Midbrain (tissue), 1 donor: ENCODE results near the gene ZCCHC14.
"Not testable (repeated sequence)": the region's sequence is repeated elsewhere in the genome, so short reads cannot be mapped to it uniquely, and the experiment has no call there.

Experiments
- DNase-seq: peaks from one replicate; lab custom pipeline; 2025; lab: John Stamatoyannopoulos, UW

The ZCCHC14 gene

GRCh38 chr16:87382023-87382785 is 110.6 kb downstream of the ZCCHC14 start:
- no peak for DNase-seq

DNA sequence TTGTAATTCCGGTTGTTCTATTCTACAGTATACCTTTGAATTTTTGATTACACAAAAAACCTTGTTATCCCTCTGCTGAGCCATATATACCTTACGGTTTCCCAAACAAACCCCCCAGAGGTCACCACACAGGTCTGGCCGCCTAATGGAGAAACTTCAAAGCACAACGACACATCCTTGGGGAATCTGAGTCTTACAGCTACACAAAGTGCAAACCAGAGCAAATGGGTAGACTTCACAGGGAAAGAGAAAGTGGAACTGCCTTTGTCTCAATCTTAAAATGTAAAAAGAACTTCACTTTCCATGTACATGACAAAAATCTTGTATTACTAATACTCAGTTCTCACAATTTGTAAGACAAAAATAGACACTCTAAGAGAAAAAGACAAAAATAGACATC is 111.9 kb downstream of the ZCCHC14 start:
- DNase-seq: no peak

GRCh38 chr16:87380403-87380802 is 112.4 kb downstream of the ZCCHC14 start:
- DNase-seq: no peak

DNA sequence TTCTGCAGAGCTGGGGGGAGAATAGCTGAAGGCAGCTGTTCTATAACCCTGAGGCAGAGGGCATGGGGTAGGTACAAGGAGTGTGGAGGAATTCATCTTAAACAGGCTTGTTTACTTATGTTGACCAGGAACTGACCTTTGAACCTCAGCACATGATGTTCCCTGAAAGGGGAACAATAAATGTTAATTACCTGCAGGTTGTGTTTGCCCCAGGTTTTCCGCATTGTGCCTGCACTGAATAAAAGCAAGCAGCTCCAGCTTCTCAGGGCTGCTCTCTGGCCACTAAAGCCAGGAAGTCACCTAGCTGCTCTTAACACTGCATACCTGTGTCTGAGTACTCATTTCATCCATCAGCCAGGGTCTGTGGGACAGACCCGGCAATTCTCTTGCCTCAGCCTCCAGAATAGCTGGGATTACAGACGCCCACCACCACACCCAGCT is 113.5 kb downstream of the ZCCHC14 start:
- not testable (repeated sequence) for DNase-seq

DNA sequence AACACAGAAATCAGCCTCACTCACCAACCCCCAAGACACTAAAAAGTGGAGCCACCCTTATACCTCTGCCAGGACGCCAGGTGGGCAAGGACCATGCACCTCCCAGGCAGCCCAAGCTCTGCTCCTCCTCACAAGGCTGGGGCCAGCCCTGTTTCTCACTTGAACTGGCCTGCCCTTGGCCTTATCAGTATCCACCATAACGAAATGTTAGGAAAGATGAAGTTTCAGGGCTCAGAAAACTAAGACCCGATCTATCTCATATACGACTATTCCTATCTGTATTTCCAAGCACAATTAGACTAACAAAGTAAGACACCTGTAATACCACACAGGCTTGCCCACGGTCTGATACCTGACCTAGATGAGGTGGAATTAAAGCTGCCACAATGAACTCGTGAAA is 116.2 kb downstream of the ZCCHC14 start:
- DNase-seq: no peak

- no peak for DNase-seq
Measured at GRCh38 chr16:87375426-87376135, 117.2 kb downstream of the ZCCHC14 start.

DNA sequence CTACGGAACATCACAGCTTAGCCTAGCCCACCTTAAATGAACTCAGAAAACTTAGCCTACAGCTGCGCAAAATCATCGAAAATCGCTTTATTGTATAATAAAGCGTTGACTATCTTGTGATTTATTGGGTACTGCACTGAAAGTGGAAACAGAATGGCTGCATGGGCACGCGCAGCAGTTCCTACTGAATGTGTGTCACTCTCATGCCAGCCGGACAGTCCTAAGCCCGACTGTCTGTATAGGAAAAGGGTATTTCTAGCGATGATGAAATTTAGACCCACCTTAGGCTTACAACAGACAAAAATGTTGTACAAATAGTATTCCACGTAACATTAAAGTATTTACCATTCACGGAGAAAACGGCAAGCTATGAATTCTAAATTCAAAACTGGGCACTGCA is 118.5 kb downstream of the ZCCHC14 start:
- no peak for DNase-seq

GRCh38 chr16:87372305-87372704 is 120.5 kb downstream of the ZCCHC14 start:
- DNase-seq: no peak

DNA sequence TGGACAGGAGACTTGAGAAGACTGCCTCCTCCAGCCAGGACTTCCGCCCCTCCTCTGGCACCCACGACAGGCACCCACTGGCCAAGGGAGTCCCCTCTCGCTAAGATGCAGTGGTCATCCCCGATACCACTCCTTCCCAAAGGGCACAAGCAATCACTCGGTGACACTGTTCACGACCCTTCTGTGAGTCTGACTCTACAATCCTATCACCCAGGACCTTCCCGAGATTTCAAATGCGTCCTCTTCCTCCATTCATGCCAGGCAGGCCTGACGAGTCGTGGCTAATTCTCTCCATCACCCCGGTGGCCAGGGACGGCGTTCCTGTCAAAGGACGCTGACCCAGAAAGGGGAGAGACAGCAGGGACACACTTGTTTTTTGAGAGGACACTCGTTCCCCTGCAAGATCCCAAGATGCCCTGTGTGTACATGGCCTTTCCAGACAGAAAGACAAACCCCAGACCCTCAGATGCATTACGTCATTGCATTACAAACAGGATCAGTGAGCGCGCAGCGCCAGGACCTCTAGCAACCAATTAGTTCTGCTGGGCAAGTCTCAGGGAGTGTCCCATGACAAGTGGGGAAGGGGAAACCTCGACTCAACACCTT is 121.5 kb downstream of the ZCCHC14 start:
- DNase-seq: no peak

DNA sequence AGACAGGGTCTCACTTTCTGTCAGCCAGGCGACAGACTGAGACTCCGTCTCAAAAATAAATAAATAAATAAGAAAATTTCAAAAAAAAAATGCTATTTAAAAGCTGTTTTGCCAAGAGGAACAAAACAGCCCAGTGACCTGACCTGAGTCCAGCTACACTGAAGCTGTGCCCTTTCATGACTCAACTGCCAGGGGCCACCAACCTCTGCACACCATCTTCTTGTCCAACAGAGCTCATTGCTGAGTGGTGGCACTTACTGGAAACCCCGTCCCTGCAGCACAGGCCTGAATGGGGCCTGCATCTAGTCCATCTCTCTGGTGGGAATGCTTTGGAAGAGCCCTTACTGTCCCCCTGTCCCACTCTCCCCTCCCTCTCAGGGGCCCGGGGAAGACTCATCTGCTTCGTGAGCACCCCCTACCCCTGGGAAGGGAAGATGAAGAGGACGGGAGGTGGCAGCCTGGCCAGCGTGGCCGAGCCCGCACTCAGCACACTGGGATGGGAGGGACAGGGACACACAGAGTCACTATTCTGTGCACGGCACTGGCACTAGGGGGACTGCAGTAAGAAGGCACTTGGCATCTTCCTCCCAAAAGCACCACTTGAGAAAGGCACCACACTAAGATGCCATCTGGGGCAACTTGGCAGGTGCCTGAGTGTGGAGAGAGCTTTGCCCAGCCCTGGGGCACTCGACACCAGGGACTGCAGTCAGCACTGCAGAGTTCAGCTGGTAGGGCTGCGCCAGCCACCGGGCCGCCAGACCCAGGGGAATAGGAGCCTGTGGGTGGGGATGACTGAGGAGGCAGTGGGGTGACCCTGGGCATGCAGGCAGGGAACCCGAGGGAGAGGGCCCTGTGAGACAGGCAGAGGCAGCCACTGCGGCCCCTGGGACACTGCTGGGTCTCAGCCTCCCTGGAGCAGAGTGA is 122.8 kb downstream of the ZCCHC14 start:
- no peak for DNase-seq

DNA sequence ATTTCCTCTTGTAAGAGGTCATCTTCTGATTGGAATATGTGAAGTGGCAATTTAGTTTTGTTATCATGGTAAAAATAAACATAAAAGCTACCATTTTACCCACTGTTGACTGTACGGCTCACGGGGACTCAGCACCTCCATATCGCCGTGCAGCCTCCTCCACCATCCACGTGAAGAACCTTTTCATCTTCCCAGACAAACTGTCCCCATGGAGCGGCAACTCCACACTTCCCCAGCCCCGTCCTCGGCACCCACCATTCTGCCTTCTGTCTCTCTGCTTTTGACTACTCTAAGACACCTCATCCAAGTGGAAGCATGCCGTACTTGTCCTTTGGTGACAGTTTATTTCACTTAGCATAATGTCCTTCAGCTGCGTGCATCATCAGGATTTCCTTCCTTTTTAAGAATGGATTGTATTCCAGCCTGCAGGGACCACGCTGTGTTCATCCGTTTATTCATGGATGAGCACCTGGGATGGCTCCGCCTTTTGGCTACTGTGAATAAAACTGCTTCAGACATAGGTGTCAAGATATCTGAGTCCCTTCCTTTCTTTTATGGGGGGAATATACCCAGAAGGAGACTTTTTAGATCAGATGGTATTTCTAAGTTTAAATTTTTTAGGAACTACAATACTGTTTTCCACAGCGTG is 123.6 kb downstream of the ZCCHC14 start:
- no peak for DNase-seq

GRCh38 chr16:87368029-87368770 is 124.6 kb downstream of the ZCCHC14 start:
- DNase-seq: no peak

- DNase-seq: no peak
Measured at GRCh38 chr16:87367529-87367928, 125.3 kb downstream of the ZCCHC14 start.

DNA sequence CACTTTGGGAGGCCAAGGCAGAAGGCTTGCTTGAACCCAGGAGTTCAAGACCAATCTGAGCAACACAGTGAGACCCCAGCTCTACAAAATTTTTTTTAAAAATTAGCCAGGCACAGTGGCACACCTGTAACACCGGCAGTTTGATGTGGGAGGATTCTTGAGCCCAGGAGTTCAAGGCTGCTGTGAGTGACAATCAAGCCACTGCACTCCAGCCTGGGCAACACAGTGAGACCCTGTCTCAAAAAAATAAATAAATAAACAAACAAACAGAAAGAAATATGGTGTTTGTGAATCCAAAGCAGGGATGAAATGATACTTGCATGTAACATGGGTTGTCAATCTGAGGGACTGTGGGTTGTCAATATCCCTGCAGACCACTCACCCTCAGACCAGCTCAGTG is 125.9 kb downstream of the ZCCHC14 start:
- DNase-seq: no peak

- DNase-seq: no peak
Measured at GRCh38 chr16:87366288-87366687, 126.5 kb downstream of the ZCCHC14 start.

- no peak for DNase-seq
Measured at GRCh38 chr16:87365021-87365713, 127.7 kb downstream of the ZCCHC14 start.

- no peak for DNase-seq
Measured at GRCh38 chr16:87363771-87364455, 128.9 kb downstream of the ZCCHC14 start.

DNA sequence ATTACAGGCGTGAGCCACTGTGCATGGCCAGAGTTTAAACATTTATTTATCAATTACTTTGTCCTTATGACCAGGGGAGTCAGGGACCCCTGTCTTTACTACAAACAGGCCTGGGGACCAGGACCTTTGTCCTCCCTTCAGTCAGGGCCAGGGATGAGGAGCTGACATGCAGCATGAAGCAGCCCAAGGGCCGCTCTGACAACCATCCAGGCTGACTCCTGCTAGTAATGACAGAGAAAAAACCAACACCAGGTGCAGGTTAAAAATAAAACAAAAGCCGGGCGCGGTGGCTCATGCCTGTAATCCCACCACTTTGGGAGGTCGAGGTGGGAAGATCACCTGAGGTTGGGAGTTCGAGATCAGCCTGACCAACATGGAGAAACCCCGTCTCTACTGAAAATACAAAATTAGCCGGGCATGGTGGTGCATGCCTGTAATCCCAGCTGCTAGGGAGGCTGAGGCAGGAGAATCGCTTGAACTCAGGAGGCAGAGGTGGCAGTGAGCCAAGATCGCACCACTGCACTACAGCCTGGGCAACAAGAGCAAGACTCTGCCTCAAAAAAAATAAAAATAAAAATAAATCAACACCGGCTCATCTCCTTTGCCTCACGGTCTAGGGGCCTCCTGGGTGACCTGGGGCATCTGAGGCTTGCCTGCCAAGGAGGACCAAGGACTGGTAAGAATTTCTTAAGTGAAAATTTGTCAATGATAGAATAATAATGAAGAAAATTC is 129.8 kb downstream of the ZCCHC14 start:
- not testable (repeated sequence) for DNase-seq
